Chondrocyte (in vitro differentiated cells): ENCODE data around the gene TSPAN13. TPM values are rescaled to one million over a fixed set of nuclear protein-coding genes. Genes with fewer than 3 reads are reported as not detected.

Experiments
- DNase-seq: peaks from one replicate; pipeline ENCODE4 v3.0.0; 2021; ENCODE audit warnings: mixed read lengths, low spot score
- H3K27ac Mint-ChIP-seq: one replicate; pipeline ENCODE4 v1.8.0; 2021; ENCODE audit warnings: mild to moderate bottlenecking, moderate library complexity, mixed read lengths; ENCODE audit not compliant: unreplicated experiment
- H3K27me3 Mint-ChIP-seq: 2 replicates; pipeline ENCODE4 v1.8.0; 2021; ENCODE audit warnings: low read depth, mixed read lengths
- H3K36me3 Mint-ChIP-seq: 2 replicates; pipeline ENCODE4 v1.8.0; 2021; ENCODE audit warnings: low read depth, mixed read lengths
- H3K4me1 Mint-ChIP-seq: 2 replicates; pipeline ENCODE4 v1.8.0; 2021; ENCODE audit warnings: low read depth, mild to moderate bottlenecking, mixed read lengths
- H3K4me3 Mint-ChIP-seq: one replicate; pipeline ENCODE4 v1.8.0; 2021; ENCODE audit warnings: mild to moderate bottlenecking, moderate library complexity, mixed read lengths; ENCODE audit not compliant: unreplicated experiment
- H3K9me3 Mint-ChIP-seq: 2 replicates; pipeline ENCODE4 v1.8.0; 2021; ENCODE audit warnings: low read depth, mixed read lengths
- total RNA-seq: library from RNA; stranded (reverse); gene quantifications from 3 replicates; pipeline ENCODE4 v1.2.1, GENCODE V29; 2021
- TF ChIP-seq, protein P1 (sequence below): fragments of 200-600 bp; sonication (generic); IDR thresholded peaks from 2 replicates; pipeline ENCODE4 v1.5.0; 2021; ENCODE audit warnings: antibody characterized with exemption, mild to moderate bottlenecking, moderate library complexity

Gene TSPAN13
- total RNA-seq, 1 donor from 2014 or later = 21.0 TPM

DNA sequence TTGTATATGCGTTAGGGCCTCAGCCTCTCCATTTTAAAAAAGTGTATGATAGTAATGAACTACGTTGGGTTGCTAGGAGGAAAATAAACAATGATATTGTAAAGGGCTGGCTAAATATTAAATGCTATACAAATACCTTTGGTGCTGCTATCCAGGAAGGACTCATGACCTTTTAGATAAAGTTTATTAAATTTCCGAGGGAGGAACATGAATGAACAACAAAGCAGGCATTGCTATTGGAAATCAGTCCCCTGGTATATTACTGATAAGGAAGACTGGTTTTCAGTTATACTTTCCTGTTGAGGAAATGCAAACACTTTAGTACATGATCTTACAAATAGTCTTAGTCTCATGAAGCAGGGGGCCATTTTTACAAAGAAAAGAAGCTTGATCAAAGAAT lies 68.5 kb downstream of the TSPAN13 start:
- peaks cover 11% of the 10 kb centered on the region for H3K4me1 Mint-ChIP-seq
- no peak overlapping the region for H3K4me3 Mint-ChIP-seq
- no peaks in the 10 kb centered on the region for H3K27me3 Mint-ChIP-seq
- TF ChIP-seq, protein P1, sequence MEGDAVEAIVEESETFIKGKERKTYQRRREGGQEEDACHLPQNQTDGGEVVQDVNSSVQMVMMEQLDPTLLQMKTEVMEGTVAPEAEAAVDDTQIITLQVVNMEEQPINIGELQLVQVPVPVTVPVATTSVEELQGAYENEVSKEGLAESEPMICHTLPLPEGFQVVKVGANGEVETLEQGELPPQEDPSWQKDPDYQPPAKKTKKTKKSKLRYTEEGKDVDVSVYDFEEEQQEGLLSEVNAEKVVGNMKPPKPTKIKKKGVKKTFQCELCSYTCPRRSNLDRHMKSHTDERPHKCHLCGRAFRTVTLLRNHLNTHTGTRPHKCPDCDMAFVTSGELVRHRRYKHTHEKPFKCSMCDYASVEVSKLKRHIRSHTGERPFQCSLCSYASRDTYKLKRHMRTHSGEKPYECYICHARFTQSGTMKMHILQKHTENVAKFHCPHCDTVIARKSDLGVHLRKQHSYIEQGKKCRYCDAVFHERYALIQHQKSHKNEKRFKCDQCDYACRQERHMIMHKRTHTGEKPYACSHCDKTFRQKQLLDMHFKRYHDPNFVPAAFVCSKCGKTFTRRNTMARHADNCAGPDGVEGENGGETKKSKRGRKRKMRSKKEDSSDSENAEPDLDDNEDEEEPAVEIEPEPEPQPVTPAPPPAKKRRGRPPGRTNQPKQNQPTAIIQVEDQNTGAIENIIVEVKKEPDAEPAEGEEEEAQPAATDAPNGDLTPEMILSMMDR = no peak
- no peak for DNase-seq
- no peaks in the 10 kb centered on the region for H3K9me3 Mint-ChIP-seq
- peaks cover 1% of the 10 kb centered on the region for H3K36me3 Mint-ChIP-seq
- no peak overlapping the region for H3K27ac Mint-ChIP-seq

DNA sequence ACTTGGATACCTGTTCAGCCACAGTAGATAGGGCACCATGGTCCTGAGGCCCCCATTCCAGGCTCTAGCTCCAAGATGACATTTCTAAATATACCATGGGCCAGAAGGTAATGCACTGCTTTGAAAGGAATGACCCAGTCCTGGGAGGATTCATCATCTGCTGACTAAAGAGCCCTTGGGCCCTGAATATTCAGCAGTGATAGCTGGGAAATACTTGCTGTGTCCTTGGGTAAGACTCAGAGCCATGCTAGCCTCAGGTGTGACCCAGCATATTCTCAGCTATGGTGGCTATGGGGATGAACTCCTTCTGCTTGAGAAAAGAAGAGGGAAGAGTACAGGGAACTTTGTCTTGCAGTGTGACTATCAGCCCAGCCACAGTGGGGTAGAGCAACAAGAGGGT lies 72.5 kb downstream of the TSPAN13 start:
- TF ChIP-seq, protein P1 = no peak
- no peak for DNase-seq
- Mint-ChIP-seq H3K4me3 (no peak overlapping the region), H3K4me1 (no peaks in the 10 kb centered on the region), H3K36me3 (peaks cover 2% of the 10 kb centered on the region), H3K9me3 (peaks cover 19% of the 10 kb centered on the region), H3K27ac (no peak overlapping the region), H3K27me3 (no peaks in the 10 kb centered on the region)

DNA sequence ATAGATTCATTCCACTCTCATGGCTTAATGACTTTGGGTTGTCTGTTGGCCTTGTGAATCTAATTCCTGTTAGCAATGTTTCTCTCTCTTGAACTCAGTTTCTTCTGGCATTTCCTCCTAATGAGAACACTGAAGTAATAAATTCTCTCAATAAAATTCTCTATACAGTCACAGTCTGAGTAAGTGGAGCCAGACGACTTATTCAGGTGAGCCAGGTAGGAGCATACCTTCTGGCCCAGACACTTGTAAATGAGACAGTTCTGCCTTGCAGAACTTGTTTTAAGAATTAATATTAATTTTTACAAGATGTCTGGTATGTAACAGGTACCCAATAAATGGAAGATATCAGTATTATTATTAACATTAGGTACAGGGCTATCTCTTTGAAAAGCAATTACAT lies 79.8 kb downstream of the TSPAN13 start:
- H3K36me3 Mint-ChIP-seq = peaks cover 2% of the 10 kb centered on the region
- no peak overlapping the region for H3K27ac Mint-ChIP-seq
- peaks cover 2% of the 10 kb centered on the region for H3K4me1 Mint-ChIP-seq
- no peak for DNase-seq
- peaks cover 18% of the 10 kb centered on the region for H3K9me3 Mint-ChIP-seq
- H3K27me3 Mint-ChIP-seq = no peaks in the 10 kb centered on the region
- TF ChIP-seq, protein P1 = no peak
- H3K4me3 Mint-ChIP-seq = no peak overlapping the region

Other genes starting within 250 kb of the TSPAN13 start
- gene LRRC72, start 226.9 kb upstream of the TSPAN13 start, total RNA-seq = not detected in 3 replicates
- 18.0 to 23.3 TPM (median 21.8 TPM) in 3 replicates for gene ANKMY2, start 108.0 kb upstream of the TSPAN13 start, total RNA-seq
- gene BZW2, start 107.6 kb upstream of the TSPAN13 start, total RNA-seq = 42.6 to 50.0 TPM (median 44.8 TPM) in 3 replicates
- not detected in 3 replicates for gene AGR2, start 51.2 kb downstream of the TSPAN13 start, total RNA-seq
- not detected in 3 replicates for gene AGR3, start 128.2 kb downstream of the TSPAN13 start, total RNA-seq